ENCODE measurements around the gene OVCA2.
A peak's percentile ranks its signal among the peaks of the same experiment; 100 is the strongest.

The OVCA2 gene

GRCh38 chr17:2034157-2034556 lies 7.7 kb upstream of the OVCA2 start:
- Histone ChIP-seq H3K9ac (ENCODE audit: insufficient read length) (no peak overlapping the region), H3K27ac (peak overlapping the region; percentile 75), H3K36me3 (ENCODE audit: insufficient read depth, low read length) (peaks cover 12% of the 10 kb centered on the region; the same call in 1 of the 2 replicates), H3K9me3 (ENCODE audit: low read depth, low read length) (no peaks in the 10 kb centered on the region), H3K4me3 (no peak overlapping the region)
- TF ChIP-seq EZH2 (IDR thresholded peaks at IDR 0.05) (no peak), POLR2AphosphoS5 (IDR thresholded peaks at IDR 0.05; ENCODE audit: borderline replicate concordance, low read depth, low read length) (no peak), FOXP2 (optimal IDR thresholded peaks at IDR 0.05; ENCODE audit: control extremely low read depth, extremely low read length, insufficient read depth) (no peak)
- no peak for DNase-seq (ENCODE audit: low read depth, low spot score)

GRCh38 chr17:2034806-2035540 lies 6.8 kb upstream of the OVCA2 start:
- TF ChIP-seq EZH2 (IDR thresholded peaks at IDR 0.05), result no peak
- no peak for TF ChIP-seq POLR2AphosphoS5 (IDR thresholded peaks at IDR 0.05; ENCODE audit: borderline replicate concordance, low read depth, low read length)
- TF ChIP-seq FOXP2 (optimal IDR thresholded peaks at IDR 0.05; ENCODE audit: control extremely low read depth, extremely low read length, insufficient read depth), result no peak
- DNase-seq (ENCODE audit: low read depth, low spot score), result no peak
- Histone ChIP-seq H3K27ac (peak overlapping the region; percentile 31; the same call in 1 of the 2 replicates), H3K9me3 (ENCODE audit: low read depth, low read length) (no peaks in the 10 kb centered on the region), H3K9ac (ENCODE audit: insufficient read length) (no peak overlapping the region), H3K36me3 (ENCODE audit: insufficient read depth, low read length) (peaks cover 12% of the 10 kb centered on the region; the same call in 1 of the 2 replicates), H3K4me3 (peak overlapping the region; percentile 64)

GRCh38 chr17:2035541-2036488 lies 6.0 kb upstream of the OVCA2 start:
- Histone ChIP-seq H3K27ac (no peak overlapping the region), H3K9me3 (ENCODE audit: low read depth, low read length) (no peaks in the 10 kb centered on the region), H3K4me3 (no peak overlapping the region), H3K36me3 (ENCODE audit: insufficient read depth, low read length) (peaks cover 12% of the 10 kb centered on the region; the same call in 1 of the 2 replicates), H3K9ac (ENCODE audit: insufficient read length) (no peak overlapping the region)
- DNase-seq (ENCODE audit: low read depth, low spot score), result no peak
- TF ChIP-seq EZH2 (IDR thresholded peaks at IDR 0.05) (no peak), FOXP2 (optimal IDR thresholded peaks at IDR 0.05; ENCODE audit: control extremely low read depth, extremely low read length, insufficient read depth) (no peak)

- TF ChIP-seq EZH2 (IDR thresholded peaks at IDR 0.05) (no peak), FOXP2 (optimal IDR thresholded peaks at IDR 0.05; ENCODE audit: control extremely low read depth, extremely low read length, insufficient read depth) (no peak), POLR2AphosphoS5 (IDR thresholded peaks at IDR 0.05; ENCODE audit: borderline replicate concordance, low read depth, low read length) (no peak)
- no peak overlapping the region for H3K4me3 ChIP-seq
- peaks cover 12% of the 10 kb centered on the region; the same call in 1 of the 2 replicates for H3K36me3 ChIP-seq (ENCODE audit: insufficient read depth, low read length)
- no peaks in the 10 kb centered on the region for H3K9me3 ChIP-seq (ENCODE audit: low read depth, low read length)
- DNase-seq (ENCODE audit: low read depth, low spot score), result no peak
- H3K9ac ChIP-seq (ENCODE audit: insufficient read length), result no peak overlapping the region
- no peak overlapping the region for H3K27ac ChIP-seq
Observed at GRCh38 chr17:2037155-2037554, 4.7 kb upstream of the OVCA2 start.

- Histone ChIP-seq H3K9me3 (ENCODE audit: low read depth, low read length) (no peaks in the 10 kb centered on the region), H3K4me3 (no peak overlapping the region), H3K27ac (no peak overlapping the region), H3K9ac (ENCODE audit: insufficient read length) (no peak overlapping the region), H3K36me3 (ENCODE audit: insufficient read depth, low read length) (peaks cover 20% of the 10 kb centered on the region)
- TF ChIP-seq FOXP2 (optimal IDR thresholded peaks at IDR 0.05; ENCODE audit: control extremely low read depth, extremely low read length, insufficient read depth) (no peak), POLR2AphosphoS5 (IDR thresholded peaks at IDR 0.05; ENCODE audit: borderline replicate concordance, low read depth, low read length) (no peak)
- no peak for DNase-seq (ENCODE audit: low read depth, low spot score)
Observed at GRCh38 chr17:2040219-2040827, 1.5 kb upstream of the OVCA2 start.

- Histone ChIP-seq H3K9ac (ENCODE audit: insufficient read length) (no peak overlapping the region), H3K36me3 (ENCODE audit: insufficient read depth, low read length) (peaks cover 20% of the 10 kb centered on the region)
Observed at GRCh38 chr17:2040942-2041560, 771 bp upstream of the OVCA2 start.

GRCh38 chr17:2042390-2042847 lies 597 bp downstream of the OVCA2 start:
- no peak for DNase-seq (ENCODE audit: low read depth, low spot score)
- Histone ChIP-seq H3K27ac (peak overlapping the region; percentile 76; the same call in 1 of the 2 replicates), H3K4me3 (peak overlapping the region; percentile 94), H3K9me3 (ENCODE audit: low read depth, low read length) (no peaks in the 10 kb centered on the region), H3K9ac (ENCODE audit: insufficient read length) (peak overlapping the region; percentile 89), H3K36me3 (ENCODE audit: insufficient read depth, low read length) (peaks cover 10% of the 10 kb centered on the region)
- no peak for TF ChIP-seq POLR2AphosphoS5 (IDR thresholded peaks at IDR 0.05; ENCODE audit: borderline replicate concordance, low read depth, low read length)
- TF ChIP-seq EZH2 (IDR thresholded peaks at IDR 0.05), result no peak
- no peak for TF ChIP-seq FOXP2 (optimal IDR thresholded peaks at IDR 0.05; ENCODE audit: control extremely low read depth, extremely low read length, insufficient read depth)

More at GRCh38 chr17:2040942-2041560, 771 bp upstream of the OVCA2 start:
- H3K27ac ChIP-seq, result no peak overlapping the region
- DNase-seq (ENCODE audit: low read depth, low spot score), result no peak
- peak overlapping the region; percentile 94 for H3K4me3 ChIP-seq
- TF ChIP-seq POLR2AphosphoS5 (IDR thresholded peaks at IDR 0.05; ENCODE audit: borderline replicate concordance, low read depth, low read length), result no peak
- TF ChIP-seq EZH2 (IDR thresholded peaks at IDR 0.05), result no peak
- no peaks in the 10 kb centered on the region for H3K9me3 ChIP-seq (ENCODE audit: low read depth, low read length)
